Measurements from ENCODE around the gene GALNT17. TPM values are rescaled to one million over a fixed set of nuclear protein-coding genes. Genes with fewer than 3 reads are reported as not detected.
"Not testable (repeated sequence)": the region's sequence is repeated elsewhere in the genome, so short reads cannot be mapped to it uniquely, and the experiment has no call there.

The GALNT17 gene
- total RNA-seq, 2 donors from 2014 or later, result 0.35 to 2.4 TPM

GRCh38 chr7:71618278-71618677 is 486.3 kb downstream of the GALNT17 start:
- ATAC-seq (no peak), DNase-seq (no peak)
- intact Hi-C loops (cut with DNase I), result no loop called here

- no peak for DNase-seq
- intact Hi-C loops (cut with DNase I), result no loop called here
- ATAC-seq, result no peak
Observed at GRCh38 chr7:71625545-71625944, 493.6 kb downstream of the GALNT17 start.

- ATAC-seq (no peak), DNase-seq (no peak)
- intact Hi-C loops (cut with DNase I), result no loop called here
Observed at GRCh38 chr7:71626206-71626605, 494.3 kb downstream of the GALNT17 start.

GRCh38 chr7:71627651-71628050 is 495.7 kb downstream of the GALNT17 start:
- intact Hi-C loops (cut with DNase I), result no loop called here
- DNase-seq (no peak), ATAC-seq (no peak)

- DNase-seq, result no peak
- no peak for ATAC-seq
- intact Hi-C loops (cut with DNase I), result no loop called here
Observed at GRCh38 chr7:71630516-71630915, 498.6 kb downstream of the GALNT17 start.

- intact Hi-C loops (cut with DNase I), result no loop called here
- no peak for DNase-seq
- ATAC-seq, result peak in 1 of 2 donors; percentile 83
Observed at GRCh38 chr7:71633551-71634008, 501.6 kb downstream of the GALNT17 start.

GRCh38 chr7:71635849-71636248 is 503.9 kb downstream of the GALNT17 start:
- ATAC-seq; intact Hi-C loops (cut with DNase I); DNase-seq: not testable (repeated sequence)

- DNase-seq (no peak), ATAC-seq (no peak)
- intact Hi-C loops (cut with DNase I), result no loop called here
Observed at GRCh38 chr7:71636329-71636728, 504.4 kb downstream of the GALNT17 start.

GRCh38 chr7:71637578-71637977 is 505.6 kb downstream of the GALNT17 start:
- DNase-seq (no peak), ATAC-seq (peak in 1 of 2 donors; percentile 86)
- intact Hi-C loops (cut with DNase I), result no loop called here

GRCh38 chr7:71638108-71638507 is 506.2 kb downstream of the GALNT17 start:
- ATAC-seq, result no peak
- intact Hi-C loops (cut with DNase I), result no loop called here
- DNase-seq, result no peak

- no peak for ATAC-seq
- intact Hi-C loops (cut with DNase I), result no loop called here
- DNase-seq, result no peak
Observed at GRCh38 chr7:71639382-71640085, 507.6 kb downstream of the GALNT17 start.

- ATAC-seq; intact Hi-C loops (cut with DNase I): not testable (repeated sequence)
Observed at GRCh38 chr7:71643031-71643430, 511.1 kb downstream of the GALNT17 start.

GRCh38 chr7:71645836-71646235 is 513.9 kb downstream of the GALNT17 start:
- intact Hi-C loops (cut with DNase I), result no loop called here
- DNase-seq (no peak), ATAC-seq (no peak)

More at GRCh38 chr7:71643031-71643430, 511.1 kb downstream of the GALNT17 start:
- DNase-seq, result not testable (repeated sequence)

GRCh38 chr7:71649812-71650211 is 517.9 kb downstream of the GALNT17 start:
- intact Hi-C loops (cut with DNase I), result no loop called here
- DNase-seq, result no peak
- no peak for ATAC-seq

GRCh38 chr7:71650653-71651337 is 518.9 kb downstream of the GALNT17 start:
- DNase-seq, result no peak
- intact Hi-C loops (cut with DNase I), result no loop called here
- ATAC-seq, result no peak

GRCh38 chr7:71652510-71652909 is 520.6 kb downstream of the GALNT17 start:
- ATAC-seq (no peak), DNase-seq (no peak)
- intact Hi-C loops (cut with DNase I), result no loop called here

GRCh38 chr7:71657386-71657785 is 525.4 kb downstream of the GALNT17 start:
- DNase-seq (no peak), ATAC-seq (no peak)
- intact Hi-C loops (cut with DNase I), result no loop called here

- no peak for DNase-seq
- intact Hi-C loops (cut with DNase I), result no loop called here
- peak; percentile 27 to 63 for ATAC-seq
Observed at GRCh38 chr7:71659622-71660021, 527.7 kb downstream of the GALNT17 start.

GRCh38 chr7:71661671-71662224 is 529.8 kb downstream of the GALNT17 start:
- intact Hi-C loops (cut with DNase I), result no loop called here
- no peak for DNase-seq
- peak; percentile 42 to 65 for ATAC-seq

GRCh38 chr7:71665716-71666115 is 533.8 kb downstream of the GALNT17 start:
- DNase-seq, result no peak
- intact Hi-C loops (cut with DNase I), result no loop called here

More at GRCh38 chr7:71665716-71666115, 533.8 kb downstream of the GALNT17 start:
- ATAC-seq, result no peak

Measured in left cardiac atrium (tissue), 4 donors.